ENCODE results near the gene SPN.

DNA sequence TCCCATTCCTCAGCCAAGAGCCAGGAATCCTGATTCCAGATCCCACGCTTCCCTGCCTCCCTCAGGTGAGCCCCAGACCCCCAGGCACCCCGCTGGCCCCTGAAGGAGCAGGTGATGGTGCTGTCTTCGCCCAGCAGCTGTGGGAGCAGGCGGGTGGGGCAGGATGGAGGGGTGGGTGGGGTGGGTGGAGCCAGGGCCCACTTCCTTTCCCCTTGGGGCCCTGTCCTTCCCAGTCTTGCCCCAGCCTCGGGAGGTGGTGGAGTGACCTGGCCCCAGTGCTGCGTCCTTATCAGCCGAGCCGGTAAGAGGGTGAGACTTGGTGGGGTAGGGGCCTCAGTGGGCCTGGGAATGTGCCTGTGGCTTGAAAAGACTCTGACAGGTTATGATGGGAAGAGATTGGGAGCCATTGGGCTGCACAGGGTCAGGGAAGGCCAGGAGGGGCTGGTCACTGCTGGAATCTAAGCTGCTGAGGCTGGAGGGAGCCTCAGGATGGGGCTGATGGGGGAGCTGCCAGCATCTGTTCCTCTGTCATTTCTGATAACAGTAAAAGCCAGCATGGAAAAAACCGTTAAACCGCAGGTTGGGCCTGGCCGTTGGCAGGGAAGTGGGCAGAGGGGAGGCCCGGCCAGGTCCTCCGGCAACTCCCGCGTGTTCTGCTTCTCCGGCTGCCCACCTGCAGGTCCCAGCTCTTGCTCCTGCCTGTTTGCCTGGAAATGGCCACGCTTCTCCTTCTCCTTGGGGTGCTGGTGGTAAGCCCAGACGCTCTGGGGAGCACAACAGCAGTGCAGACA is at the start of gene SPN:
- TF ChIP-seq SIN3A (IDR thresholded peaks at IDR 0.05; ENCODE audit: borderline replicate concordance, insufficient read depth, low read depth, low read length) (no peak), REST (IDR thresholded peaks at IDR 0.05; ENCODE audit: insufficient read depth in 1 of 2, low read depth in 2 of 2, low read length in 1 of 2) (no peak), POLR2AphosphoS5 (IDR thresholded peaks at IDR 0.05; ENCODE audit: low read depth, low read length) (no peak)
